ENCODE measurements around the gene AFG3L2. TPM values are rescaled to one million over a fixed set of nuclear protein-coding genes. Genes with fewer than 3 reads are reported as not detected.

The AFG3L2 gene
- total RNA-seq, 1 donor from 2014 or later: 55.3 TPM

GRCh38 chr18:12287131-12287681, 89.8 kb downstream of the AFG3L2 start:
- no peak for DNase-seq (ENCODE audit: low read depth, low spot score)
- no peaks in the 10 kb centered on the region for H3K9me3 Mint-ChIP-seq
- no peak overlapping the region for H3K27ac Mint-ChIP-seq (ENCODE audit: unreplicated experiment)
- peaks cover 16% of the 10 kb centered on the region for H3K4me1 Mint-ChIP-seq
- no peaks in the 10 kb centered on the region for H3K36me3 Mint-ChIP-seq (ENCODE audit: low read depth)
- H3K27me3 Mint-ChIP-seq (ENCODE audit: low read depth): peaks cover 79% of the 10 kb centered on the region
- TF ChIP-seq CTCF (conservative IDR thresholded peaks at IDR 0.05): no peak
- H3K4me3 Mint-ChIP-seq: no peak overlapping the region

- DNase-seq (ENCODE audit: low read depth, low spot score): no peak
- Mint-ChIP-seq H3K4me1 (peaks cover 21% of the 10 kb centered on the region), H3K27ac (ENCODE audit: unreplicated experiment) (no peak overlapping the region), H3K9me3 (no peaks in the 10 kb centered on the region), H3K27me3 (ENCODE audit: low read depth) (peaks cover 56% of the 10 kb centered on the region), H3K36me3 (ENCODE audit: low read depth) (no peaks in the 10 kb centered on the region), H3K4me3 (no peak overlapping the region)
- TF ChIP-seq CTCF (conservative IDR thresholded peaks at IDR 0.05): no peak
These were observed 93.4 kb downstream of the AFG3L2 start for GRCh38 chr18:12283666-12284065.

GRCh38 chr18:12283256-12283655, 93.8 kb downstream of the AFG3L2 start:
- H3K9me3 Mint-ChIP-seq: no peaks in the 10 kb centered on the region
- DNase-seq (ENCODE audit: low read depth, low spot score): no peak
- no peak overlapping the region for H3K4me3 Mint-ChIP-seq
- H3K36me3 Mint-ChIP-seq (ENCODE audit: low read depth): no peaks in the 10 kb centered on the region
- H3K27ac Mint-ChIP-seq (ENCODE audit: unreplicated experiment): no peak overlapping the region
- peaks cover 21% of the 10 kb centered on the region for H3K4me1 Mint-ChIP-seq
- TF ChIP-seq CTCF (conservative IDR thresholded peaks at IDR 0.05): peak; percentile 24
- peaks cover 52% of the 10 kb centered on the region for H3K27me3 Mint-ChIP-seq (ENCODE audit: low read depth)

- H3K27me3 Mint-ChIP-seq (ENCODE audit: low read depth): peaks cover 45% of the 10 kb centered on the region
- H3K27ac Mint-ChIP-seq (ENCODE audit: unreplicated experiment): no peak overlapping the region
- no peaks in the 10 kb centered on the region for H3K9me3 Mint-ChIP-seq
- no peak for TF ChIP-seq CTCF (conservative IDR thresholded peaks at IDR 0.05)
- H3K4me3 Mint-ChIP-seq: no peak overlapping the region
- peaks cover 15% of the 10 kb centered on the region for H3K4me1 Mint-ChIP-seq
- no peak for DNase-seq (ENCODE audit: low read depth, low spot score)
- H3K36me3 Mint-ChIP-seq (ENCODE audit: low read depth): no peaks in the 10 kb centered on the region
These were observed 94.5 kb downstream of the AFG3L2 start for GRCh38 chr18:12282442-12283039.

GRCh38 chr18:12281861-12282260, 95.2 kb downstream of the AFG3L2 start:
- H3K4me1 Mint-ChIP-seq: peaks cover 15% of the 10 kb centered on the region
- no peak overlapping the region for H3K4me3 Mint-ChIP-seq
- no peak for DNase-seq (ENCODE audit: low read depth, low spot score)
- H3K36me3 Mint-ChIP-seq (ENCODE audit: low read depth): no peaks in the 10 kb centered on the region
- H3K27me3 Mint-ChIP-seq (ENCODE audit: low read depth): peaks cover 38% of the 10 kb centered on the region
- H3K9me3 Mint-ChIP-seq: no peaks in the 10 kb centered on the region
- TF ChIP-seq CTCF (conservative IDR thresholded peaks at IDR 0.05): no peak
- no peak overlapping the region for H3K27ac Mint-ChIP-seq (ENCODE audit: unreplicated experiment)
